OCI-LY3 (cell line): Measurements from ENCODE around the gene COL4A2.

Experiments
- H2AFZ ChIP-seq: fragments of 200-600, 300-600 bp; shearing (Covaris generic); 2 replicates; pipeline ENCODE4 v1.6.0; 2014; ENCODE audit warnings: antibody characterized with exemption, low read depth, low read length
- H3K27ac ChIP-seq: fragments of 200-600, 300-600 bp; sonication (generic); 2 replicates; pipeline ENCODE4 v1.5.1; 2014; ENCODE audit warnings: mild to moderate bottlenecking, low read length, moderate library complexity, mixed read lengths
- H3K27me3 ChIP-seq: fragments of 200-600, 300-600 bp; sonication (generic); 2 replicates; pipeline ENCODE4 v1.6.1; 2014; ENCODE audit warnings: low read depth, low read length, mixed read lengths
- H3K36me3 ChIP-seq: fragments of 200-600, 300-600 bp; sonication (generic); replicated peaks from 2 replicates; pipeline ENCODE3; 2014; ENCODE audit warnings: low read depth, low read length, mixed read lengths
- H3K4me1 ChIP-seq: fragments of 300-600, 200-600 bp; sonication (generic); 2 replicates; pipeline ENCODE4 v1.6.1; 2014; ENCODE audit warnings: low read length, mixed read lengths
- H3K4me2 ChIP-seq: fragments of 200-600, 300-600 bp; sonication (generic); 2 replicates; pipeline ENCODE4 v1.6.1; 2014; ENCODE audit warnings: low read length, mixed read lengths
- H3K4me3 ChIP-seq: fragments of 300-600, 200-600 bp; sonication (generic); 2 replicates; pipeline ENCODE4 v1.5.1; 2014; ENCODE audit warnings: antibody characterized with exemption, mild to moderate bottlenecking, low read length, moderate library complexity
- H3K79me2 ChIP-seq: fragments of 300-600, 200-600 bp; shearing (Covaris generic); 2 replicates; pipeline ENCODE4 v1.6.1; 2014; ENCODE audit warnings: mild to moderate bottlenecking, low read length, mixed read lengths
- H3K9ac ChIP-seq: fragments of 300-600, 200-600 bp; shearing (Covaris generic); 2 replicates; pipeline ENCODE4 v1.6.0; 2014; ENCODE audit warnings: mild to moderate bottlenecking, low read length, moderate library complexity
- H3K9me3 ChIP-seq: fragments of 200-600, 300-600 bp; shearing (Covaris generic); 2 replicates; pipeline ENCODE4 v1.6.1; 2014; ENCODE audit warnings: low read length, mixed read lengths; ENCODE audit not compliant: insufficient read depth
- H4K20me1 ChIP-seq: fragments of 200-600, 300-600 bp; sonication (generic); 2 replicates; pipeline ENCODE4 v1.6.1; 2016; ENCODE audit warnings: low read length, mixed read lengths; ENCODE audit not compliant: insufficient read depth
- CTCF ChIP-seq: fragments of 200-600, 300-600 bp; sonication (generic); IDR thresholded peaks from 2 replicates; pipeline ENCODE4 v1.5.1; 2014; ENCODE audit warnings: antibody characterized with exemption, low read length, low read depth
- EZH2phosphoT487 ChIP-seq: fragments of 200-600 bp; shearing (Covaris generic); IDR thresholded peaks from 2 replicates; pipeline ENCODE4 v1.6.1; 2018; ENCODE audit warnings: antibody characterized with exemption, mixed run types, low read depth

Gene COL4A2

GRCh38 chr13:110352735-110353134 is 45.7 kb downstream of the COL4A2 start:
- TF ChIP-seq EZH2phosphoT487 (no peak), CTCF (peak; percentile 40)
- Histone ChIP-seq H4K20me1 (no peaks in the 10 kb centered on the region), H3K4me3 (no peak overlapping the region), H3K27me3 (peaks cover 22% of the 10 kb centered on the region), H2AFZ (no peak overlapping the region), H3K9me3 (no peaks in the 10 kb centered on the region), H3K4me2 (no peak overlapping the region), H3K79me2 (no peaks in the 10 kb centered on the region), H3K9ac (no peak overlapping the region), H3K4me1 (no peaks in the 10 kb centered on the region), H3K27ac (no peak overlapping the region), H3K36me3 (no peaks in the 10 kb centered on the region)

- no peaks in the 10 kb centered on the region for H3K4me1 ChIP-seq
- H3K27me3 ChIP-seq, result peaks cover 20% of the 10 kb centered on the region
- H4K20me1 ChIP-seq, result no peaks in the 10 kb centered on the region
- H3K36me3 ChIP-seq, result no peaks in the 10 kb centered on the region
- no peaks in the 10 kb centered on the region for H3K79me2 ChIP-seq
- TF ChIP-seq CTCF, result no peak
- no peak for TF ChIP-seq EZH2phosphoT487
- no peak overlapping the region for H3K4me3 ChIP-seq
- no peak overlapping the region for H3K4me2 ChIP-seq
- H3K9me3 ChIP-seq, result no peaks in the 10 kb centered on the region
- no peak overlapping the region for H3K9ac ChIP-seq
- H2AFZ ChIP-seq, result no peak overlapping the region
- no peak overlapping the region for H3K27ac ChIP-seq
Observed at GRCh38 chr13:110353339-110353977, 46.4 kb downstream of the COL4A2 start.

GRCh38 chr13:110354123-110354627 is 47.1 kb downstream of the COL4A2 start:
- Histone ChIP-seq H3K4me1 (no peaks in the 10 kb centered on the region), H3K27ac (no peak overlapping the region), H2AFZ (no peak overlapping the region), H4K20me1 (no peaks in the 10 kb centered on the region), H3K9ac (no peak overlapping the region), H3K4me2 (no peak overlapping the region), H3K27me3 (peaks cover 13% of the 10 kb centered on the region), H3K4me3 (no peak overlapping the region), H3K79me2 (no peaks in the 10 kb centered on the region), H3K36me3 (no peaks in the 10 kb centered on the region), H3K9me3 (no peaks in the 10 kb centered on the region)
- TF ChIP-seq EZH2phosphoT487 (no peak), CTCF (no peak)

GRCh38 chr13:110354715-110355473 is 47.8 kb downstream of the COL4A2 start:
- Histone ChIP-seq H3K4me1 (no peaks in the 10 kb centered on the region), H3K27ac (no peak overlapping the region), H3K79me2 (no peaks in the 10 kb centered on the region), H3K36me3 (no peaks in the 10 kb centered on the region), H3K4me3 (no peak overlapping the region), H3K4me2 (no peak overlapping the region), H3K9ac (no peak overlapping the region), H4K20me1 (no peaks in the 10 kb centered on the region), H3K9me3 (no peaks in the 10 kb centered on the region), H3K27me3 (peaks cover 8% of the 10 kb centered on the region), H2AFZ (no peak overlapping the region)
- TF ChIP-seq EZH2phosphoT487 (no peak), CTCF (no peak)
